Measurements from ENCODE around the gene KHK.

KHK gene

GRCh38 chr2:27054721-27055120 lies 31.9 kb upstream of the KHK start:
- no peak for TF ChIP-seq EZH2phosphoT487 (IDR thresholded peaks at IDR 0.05; ENCODE audit: borderline replicate concordance, low read length)
- Histone ChIP-seq H3K9me2 (replicated peaks; ENCODE audit: control insufficient read depth, low read length) (no peaks in the 10 kb centered on the region), H3K27me3 (ENCODE audit: control insufficient read depth, low read length) (no peaks in the 10 kb centered on the region), H3K4me2 (ENCODE audit: low read length) (no peak overlapping the region), H3K36me3 (ENCODE audit: control insufficient read depth, low read length) (peaks cover 42% of the 10 kb centered on the region), H3K79me2 (ENCODE audit: control insufficient read depth, low read length) (peaks cover 4% of the 10 kb centered on the region), H3K9me3 (ENCODE audit: control insufficient read depth, insufficient read depth, low read length) (no peaks in the 10 kb centered on the region), H3K4me3 (ENCODE audit: low read length) (no peak overlapping the region), H4K20me1 (ENCODE audit: control insufficient read depth, insufficient read depth, low read depth, low read length) (no peaks in the 10 kb centered on the region), H3F3A (ENCODE audit: control insufficient read depth, insufficient read depth) (peaks cover 2% of the 10 kb centered on the region; the same call in 1 of the 2 replicates), H3K27ac (ENCODE audit: low read depth, low read length) (no peak overlapping the region), H3K4me1 (ENCODE audit: control insufficient read depth, low read length) (peaks cover 10% of the 10 kb centered on the region)

GRCh38 chr2:27057184-27057583 lies 29.4 kb upstream of the KHK start:
- Histone ChIP-seq H3K9me3 (ENCODE audit: control insufficient read depth, insufficient read depth, low read length) (no peaks in the 10 kb centered on the region), H4K20me1 (ENCODE audit: control insufficient read depth, insufficient read depth, low read depth, low read length) (no peaks in the 10 kb centered on the region), H3K9me2 (replicated peaks; ENCODE audit: control insufficient read depth, low read length) (no peaks in the 10 kb centered on the region), H3K4me3 (ENCODE audit: low read length) (no peak overlapping the region), H3K79me2 (ENCODE audit: control insufficient read depth, low read length) (peaks cover 2% of the 10 kb centered on the region), H3K4me2 (ENCODE audit: low read length) (no peak overlapping the region), H3K27ac (ENCODE audit: low read depth, low read length) (no peak overlapping the region), H3F3A (ENCODE audit: control insufficient read depth, insufficient read depth) (no peaks in the 10 kb centered on the region), H3K4me1 (ENCODE audit: control insufficient read depth, low read length) (peaks cover 7% of the 10 kb centered on the region), H3K27me3 (ENCODE audit: control insufficient read depth, low read length) (no peaks in the 10 kb centered on the region), H3K36me3 (ENCODE audit: control insufficient read depth, low read length) (peaks cover 42% of the 10 kb centered on the region)
- TF ChIP-seq EZH2phosphoT487 (IDR thresholded peaks at IDR 0.05; ENCODE audit: borderline replicate concordance, low read length) (no peak), CTCF (IDR thresholded peaks at IDR 0.05; ENCODE audit: low read depth, low read length, poor library complexity, severe bottlenecking) (no peak)

- no peak overlapping the region for H3K27ac ChIP-seq (ENCODE audit: low read depth, low read length)
- H3K27me3 ChIP-seq (ENCODE audit: control insufficient read depth, low read length), result no peaks in the 10 kb centered on the region
- H3K9me3 ChIP-seq (ENCODE audit: control insufficient read depth, insufficient read depth, low read length), result no peaks in the 10 kb centered on the region
- H3K9me2 ChIP-seq (replicated peaks; ENCODE audit: control insufficient read depth, low read length), result no peaks in the 10 kb centered on the region
- H3F3A ChIP-seq (ENCODE audit: control insufficient read depth, insufficient read depth), result no peaks in the 10 kb centered on the region
- peaks cover 42% of the 10 kb centered on the region for H3K36me3 ChIP-seq (ENCODE audit: control insufficient read depth, low read length)
- no peaks in the 10 kb centered on the region for H3K4me1 ChIP-seq (ENCODE audit: control insufficient read depth, low read length)
- no peaks in the 10 kb centered on the region for H3K79me2 ChIP-seq (ENCODE audit: control insufficient read depth, low read length)
- H3K4me2 ChIP-seq (ENCODE audit: low read length), result no peak overlapping the region
- TF ChIP-seq EZH2phosphoT487 (IDR thresholded peaks at IDR 0.05; ENCODE audit: borderline replicate concordance, low read length) (no peak), CTCF (IDR thresholded peaks at IDR 0.05; ENCODE audit: low read depth, low read length, poor library complexity, severe bottlenecking) (no peak)
- H3K4me3 ChIP-seq (ENCODE audit: low read length), result no peak overlapping the region
- no peaks in the 10 kb centered on the region for H4K20me1 ChIP-seq (ENCODE audit: control insufficient read depth, insufficient read depth, low read depth, low read length)
Observed at GRCh38 chr2:27058210-27058609, 28.4 kb upstream of the KHK start.

GRCh38 chr2:27059141-27059820 lies 27.3 kb upstream of the KHK start:
- Histone ChIP-seq H3K79me2 (ENCODE audit: control insufficient read depth, low read length) (no peaks in the 10 kb centered on the region), H3K4me2 (ENCODE audit: low read length) (no peak overlapping the region), H3K4me1 (ENCODE audit: control insufficient read depth, low read length) (no peaks in the 10 kb centered on the region), H3K4me3 (ENCODE audit: low read length) (no peak overlapping the region), H3K9me2 (replicated peaks; ENCODE audit: control insufficient read depth, low read length) (no peaks in the 10 kb centered on the region), H3F3A (ENCODE audit: control insufficient read depth, insufficient read depth) (0 out of 2 replicates have a peak, but pooled peaks cover 3% of the 10 kb centered on the region), H3K9me3 (ENCODE audit: control insufficient read depth, insufficient read depth, low read length) (no peaks in the 10 kb centered on the region), H4K20me1 (ENCODE audit: control insufficient read depth, insufficient read depth, low read depth, low read length) (no peaks in the 10 kb centered on the region), H3K27me3 (ENCODE audit: control insufficient read depth, low read length) (no peaks in the 10 kb centered on the region), H3K27ac (ENCODE audit: low read depth, low read length) (no peak overlapping the region), H3K36me3 (ENCODE audit: control insufficient read depth, low read length) (peaks cover 38% of the 10 kb centered on the region)
- TF ChIP-seq CTCF (IDR thresholded peaks at IDR 0.05; ENCODE audit: low read depth, low read length, poor library complexity, severe bottlenecking) (no peak), EZH2phosphoT487 (IDR thresholded peaks at IDR 0.05; ENCODE audit: borderline replicate concordance, low read length) (no peak)

Data from DOHH2 (cell line).